A673 (cell line): ENCODE measurements around the gene ATP6V1G3.

ENCODE experiments used
- EZH2 ChIP-seq: fragments of 200-600 bp; sonication (generic); IDR thresholded peaks from 2 replicates; pipeline ENCODE4 v1.6.1; 2017; ENCODE audit warnings: borderline replicate concordance, low read depth, mild to moderate bottlenecking, mixed read lengths, antibody characterized with exemption, low read length; ENCODE audit not compliant: poor library complexity, severe bottlenecking
- TF ChIP-seq, protein P1 (sequence below): fragments of 300-800, 200-600 bp; sonication (generic); conservative IDR thresholded peaks from 2 replicates; pipeline ENCODE4 v1.5.1; 2017; ENCODE audit warnings: low read depth, mild to moderate bottlenecking, antibody characterized with exemption, low read length, moderate library complexity, mixed read lengths

DNA sequence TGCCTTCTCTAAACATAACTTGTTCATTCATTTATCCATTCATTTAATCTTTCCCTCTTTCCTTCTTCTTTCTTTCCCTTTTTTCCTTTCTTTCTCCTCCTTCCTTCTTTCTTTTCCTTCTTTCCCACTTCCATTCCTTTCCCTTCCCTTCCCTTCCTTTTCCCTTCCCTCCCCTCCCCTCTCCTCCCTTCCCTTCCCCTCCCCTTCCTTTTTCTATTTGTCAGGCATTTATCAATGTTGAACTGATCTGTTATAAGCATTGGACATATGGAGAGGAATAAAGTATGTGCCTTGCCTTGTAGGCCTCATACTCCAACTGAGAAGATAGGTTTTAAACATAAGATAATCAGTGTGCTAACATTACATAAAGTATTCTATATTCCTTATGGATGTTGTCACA is 23.7 kb upstream of the ATP6V1G3 start:
- TF ChIP-seq, protein P1, sequence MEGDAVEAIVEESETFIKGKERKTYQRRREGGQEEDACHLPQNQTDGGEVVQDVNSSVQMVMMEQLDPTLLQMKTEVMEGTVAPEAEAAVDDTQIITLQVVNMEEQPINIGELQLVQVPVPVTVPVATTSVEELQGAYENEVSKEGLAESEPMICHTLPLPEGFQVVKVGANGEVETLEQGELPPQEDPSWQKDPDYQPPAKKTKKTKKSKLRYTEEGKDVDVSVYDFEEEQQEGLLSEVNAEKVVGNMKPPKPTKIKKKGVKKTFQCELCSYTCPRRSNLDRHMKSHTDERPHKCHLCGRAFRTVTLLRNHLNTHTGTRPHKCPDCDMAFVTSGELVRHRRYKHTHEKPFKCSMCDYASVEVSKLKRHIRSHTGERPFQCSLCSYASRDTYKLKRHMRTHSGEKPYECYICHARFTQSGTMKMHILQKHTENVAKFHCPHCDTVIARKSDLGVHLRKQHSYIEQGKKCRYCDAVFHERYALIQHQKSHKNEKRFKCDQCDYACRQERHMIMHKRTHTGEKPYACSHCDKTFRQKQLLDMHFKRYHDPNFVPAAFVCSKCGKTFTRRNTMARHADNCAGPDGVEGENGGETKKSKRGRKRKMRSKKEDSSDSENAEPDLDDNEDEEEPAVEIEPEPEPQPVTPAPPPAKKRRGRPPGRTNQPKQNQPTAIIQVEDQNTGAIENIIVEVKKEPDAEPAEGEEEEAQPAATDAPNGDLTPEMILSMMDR = no peak
- no peak for TF ChIP-seq EZH2
